Hepatocyte (in vitro differentiated cells): ENCODE measurements around the gene TANC1.

ENCODE experiments used
- EZH2phosphoT487 ChIP-seq: fragments of 200-600 bp; sonication (generic); IDR thresholded peaks from one replicate; pipeline ENCODE4 v1.6.1; 2018; ENCODE audit warnings: antibody characterized with exemption, mild to moderate bottlenecking, low read depth, moderate library complexity; ENCODE audit not compliant: unreplicated experiment, severe bottlenecking
- TF ChIP-seq, protein P1 (sequence below): fragments of 200-600 bp; sonication (generic); IDR thresholded peaks from 2 replicates; pipeline ENCODE4 v1.5.1; 2016; ENCODE audit warnings: antibody characterized with exemption, mild to moderate bottlenecking; ENCODE audit not compliant: poor library complexity

DNA sequence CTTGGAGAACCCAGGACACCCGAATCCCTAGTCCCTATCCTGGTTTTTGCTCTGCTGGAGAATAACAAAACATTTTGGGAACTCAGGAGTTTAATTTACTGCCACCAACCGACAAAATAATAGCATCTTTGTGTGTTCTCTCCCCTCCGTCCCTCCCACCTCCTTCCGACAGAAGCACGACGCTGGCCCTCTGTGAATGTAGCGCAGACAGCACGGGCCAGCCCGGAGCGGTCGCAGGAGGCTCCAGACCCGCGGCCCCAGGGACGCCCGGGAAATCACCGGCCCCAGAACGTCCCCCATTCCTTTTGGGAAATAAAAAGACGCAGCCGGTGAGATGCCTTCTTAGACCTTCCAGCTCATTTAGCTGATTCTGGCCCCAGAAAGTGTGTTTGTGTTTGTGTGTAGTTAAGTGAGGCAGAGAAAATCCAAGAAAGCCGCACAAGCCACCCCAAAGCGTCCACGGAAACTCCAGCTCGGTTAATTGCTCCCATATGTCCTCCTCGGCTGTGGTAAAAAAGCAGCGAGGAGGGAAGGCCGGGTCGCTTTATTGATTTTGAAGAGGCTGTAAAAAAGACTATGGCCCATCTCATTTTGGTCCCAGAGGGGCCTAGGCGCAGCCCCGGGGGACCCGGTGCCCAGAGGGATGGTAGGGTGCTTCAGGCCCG, 577 bp upstream of the TANC1 start:
- TF ChIP-seq, protein P1, sequence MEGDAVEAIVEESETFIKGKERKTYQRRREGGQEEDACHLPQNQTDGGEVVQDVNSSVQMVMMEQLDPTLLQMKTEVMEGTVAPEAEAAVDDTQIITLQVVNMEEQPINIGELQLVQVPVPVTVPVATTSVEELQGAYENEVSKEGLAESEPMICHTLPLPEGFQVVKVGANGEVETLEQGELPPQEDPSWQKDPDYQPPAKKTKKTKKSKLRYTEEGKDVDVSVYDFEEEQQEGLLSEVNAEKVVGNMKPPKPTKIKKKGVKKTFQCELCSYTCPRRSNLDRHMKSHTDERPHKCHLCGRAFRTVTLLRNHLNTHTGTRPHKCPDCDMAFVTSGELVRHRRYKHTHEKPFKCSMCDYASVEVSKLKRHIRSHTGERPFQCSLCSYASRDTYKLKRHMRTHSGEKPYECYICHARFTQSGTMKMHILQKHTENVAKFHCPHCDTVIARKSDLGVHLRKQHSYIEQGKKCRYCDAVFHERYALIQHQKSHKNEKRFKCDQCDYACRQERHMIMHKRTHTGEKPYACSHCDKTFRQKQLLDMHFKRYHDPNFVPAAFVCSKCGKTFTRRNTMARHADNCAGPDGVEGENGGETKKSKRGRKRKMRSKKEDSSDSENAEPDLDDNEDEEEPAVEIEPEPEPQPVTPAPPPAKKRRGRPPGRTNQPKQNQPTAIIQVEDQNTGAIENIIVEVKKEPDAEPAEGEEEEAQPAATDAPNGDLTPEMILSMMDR = no peak
- no peak for TF ChIP-seq EZH2phosphoT487
